SW480 (cell line): ENCODE measurements around the gene HAGH.
"Not testable (repeated sequence)": the region's sequence is repeated elsewhere in the genome, so short reads cannot be mapped to it uniquely, and the experiment has no call there.

Source experiments
- DNase-seq: peaks from one replicate; pipeline ENCODE4 v3.0.0-alpha.2; 2016; ENCODE audit warnings: low spot score

HAGH gene

DNA sequence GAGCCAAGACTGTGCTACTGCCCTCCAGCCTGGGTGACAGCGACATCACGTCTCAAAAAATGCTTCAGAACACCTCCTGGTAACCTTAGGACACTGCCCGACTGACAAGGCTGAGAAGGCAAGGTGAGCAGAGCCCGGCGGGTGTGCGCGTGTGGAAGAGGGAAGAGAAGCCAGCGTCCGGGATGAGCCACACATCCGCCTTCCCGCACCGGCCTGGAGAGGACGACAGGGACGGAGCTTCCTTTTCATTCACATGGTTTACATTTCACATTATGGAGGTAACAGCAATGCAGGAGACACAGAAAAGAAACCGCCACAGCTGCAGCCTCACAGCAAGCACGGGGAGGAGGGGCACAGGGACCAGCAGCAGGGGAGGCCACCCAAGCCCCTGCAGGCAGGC is 16.5 kb downstream of the HAGH start:
- DNase-seq, result no peak

DNA sequence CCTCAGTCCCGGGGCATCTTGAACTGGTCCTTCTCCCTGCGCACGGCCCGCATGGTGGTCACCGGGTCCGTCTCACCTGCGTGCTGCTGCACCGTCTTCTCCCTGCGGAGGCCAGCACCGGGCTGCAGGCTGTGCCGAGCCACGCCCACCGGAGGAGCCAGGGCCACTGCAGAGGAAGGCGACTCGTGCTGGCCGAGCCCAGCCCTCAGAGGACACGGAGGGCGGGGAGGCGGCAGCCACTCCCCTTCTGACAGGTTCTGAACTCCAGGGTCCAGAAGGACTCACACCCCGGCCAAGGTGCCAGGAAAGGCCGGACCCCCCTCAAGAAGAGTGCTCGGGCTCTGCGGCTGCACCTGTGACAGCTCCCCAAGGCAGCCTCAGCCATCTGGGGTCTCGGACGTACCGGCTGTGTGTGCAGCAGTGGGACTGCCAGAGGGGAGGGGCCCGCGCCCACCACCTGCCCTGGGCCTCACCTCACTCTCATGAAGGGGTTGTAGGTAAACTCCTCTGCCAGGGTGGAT is 17.3 kb downstream of the HAGH start:
- no peak for DNase-seq

DNA sequence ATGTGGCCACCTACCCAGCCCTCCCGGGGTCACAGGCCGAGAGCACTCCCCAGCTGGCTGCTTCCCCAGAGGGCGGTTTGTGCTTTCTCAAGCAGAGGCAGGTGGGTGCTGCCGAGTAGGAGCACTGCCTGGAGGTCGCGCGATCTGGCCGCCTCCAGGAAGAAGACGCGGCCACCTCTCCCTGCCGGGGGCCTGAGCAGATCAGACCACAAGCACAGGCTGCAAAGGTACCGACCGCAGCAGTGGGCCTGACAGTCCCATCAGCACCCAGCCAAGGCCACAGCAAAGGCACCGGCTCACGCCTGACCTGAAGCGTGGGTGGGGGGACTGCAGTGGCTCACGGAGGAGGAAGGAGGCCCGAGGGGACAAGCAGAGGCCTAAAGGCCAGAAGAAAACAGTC is 17.9 kb downstream of the HAGH start:
- no peak for DNase-seq

DNA sequence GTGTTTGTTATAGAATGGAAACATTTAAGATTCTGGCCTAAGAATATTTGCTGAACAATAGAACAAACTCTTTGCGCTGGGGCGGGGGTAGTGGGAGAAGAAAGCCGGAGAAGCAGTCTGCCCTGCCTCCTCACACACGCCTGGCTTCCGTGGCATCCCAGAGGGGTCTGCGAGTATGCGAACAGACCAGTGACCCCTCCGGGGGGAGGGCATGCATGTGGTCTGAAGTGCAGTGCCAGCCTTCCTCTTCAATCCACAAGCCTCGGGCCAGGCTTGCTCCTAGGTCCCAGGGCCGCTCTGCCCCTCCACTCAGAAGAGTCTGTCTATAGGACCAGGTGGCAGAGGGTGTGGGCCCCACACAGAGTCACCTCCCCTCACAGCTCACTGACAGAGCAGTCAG is 19.0 kb downstream of the HAGH start:
- no peak for DNase-seq

DNA sequence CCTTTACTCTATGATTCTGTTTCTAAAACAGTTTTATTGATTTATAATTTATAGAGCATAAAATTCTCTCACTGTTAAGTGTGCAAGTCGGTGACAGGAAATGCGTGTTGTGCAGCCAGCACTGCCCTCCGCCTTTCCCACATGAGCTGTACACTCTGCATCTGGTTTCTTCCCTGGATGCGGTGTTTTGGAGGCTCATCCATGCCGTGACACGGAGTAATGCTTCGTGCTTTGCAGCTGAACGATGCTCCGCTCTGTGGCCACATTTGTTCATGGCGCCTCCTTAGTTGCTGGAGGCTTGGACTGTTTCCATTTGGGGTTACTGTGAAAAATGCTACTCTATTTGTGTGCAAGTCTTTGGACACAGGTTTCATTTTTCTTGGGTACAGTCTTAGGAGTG is 25.9 kb downstream of the HAGH start:
- DNase-seq, result no peak

DNA sequence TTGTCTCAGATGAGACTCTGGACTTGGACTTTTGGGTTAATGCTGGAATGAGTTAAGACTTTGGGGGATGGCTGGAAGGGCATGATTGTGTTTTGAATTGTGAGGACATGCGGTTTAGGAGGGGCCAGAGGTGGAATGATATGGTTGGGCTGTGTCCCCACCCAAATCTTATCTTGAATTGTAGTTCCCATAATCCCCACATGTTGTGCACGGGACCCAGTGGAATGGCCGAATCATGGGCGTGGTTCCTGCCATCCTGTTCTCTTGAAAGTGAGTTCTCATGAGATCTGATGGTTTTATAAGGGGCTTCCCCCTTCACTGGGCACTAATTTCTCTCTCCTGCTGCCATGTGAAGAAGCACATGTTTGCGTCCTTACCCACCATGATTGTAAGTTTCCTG is 27.4 kb downstream of the HAGH start:
- DNase-seq, result not testable (repeated sequence)

DNA sequence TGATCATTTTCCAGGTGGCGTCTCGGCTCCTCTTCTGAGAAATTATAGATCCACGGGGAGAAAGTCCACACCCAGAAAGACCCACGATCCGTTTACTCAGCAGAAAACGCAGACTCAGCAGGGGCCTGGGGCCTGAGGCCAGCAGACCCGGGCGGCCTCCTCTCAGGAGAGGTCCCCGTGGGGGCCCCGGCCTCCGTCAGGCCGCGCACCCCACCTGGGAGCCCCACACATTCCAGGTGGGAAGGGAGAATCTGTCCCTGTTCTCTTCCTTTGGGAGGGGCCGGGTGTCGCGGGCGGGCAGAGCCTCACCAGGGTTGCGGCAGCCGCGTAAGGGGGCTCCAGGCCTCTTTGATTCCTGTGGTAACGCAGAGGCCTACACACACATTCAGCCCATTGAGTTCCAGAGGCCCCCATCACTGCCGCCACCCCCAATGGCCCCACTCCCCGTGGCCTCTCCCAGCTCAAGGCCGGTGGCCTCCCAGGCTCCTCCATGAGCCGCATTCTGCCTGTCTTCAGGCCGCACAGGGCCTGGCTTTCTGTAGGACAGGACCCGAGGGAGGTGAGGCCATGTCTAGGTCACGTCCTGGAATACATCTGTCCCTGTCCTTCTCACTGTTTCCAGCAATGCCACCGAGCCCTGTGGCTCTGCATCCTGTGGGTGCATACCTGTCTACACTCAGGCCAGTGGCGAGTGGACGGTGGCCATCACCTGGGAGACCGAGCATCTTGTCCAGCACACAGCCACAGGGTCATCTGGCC is 31.5 kb downstream of the HAGH start:
- DNase-seq, result no peak

DNA sequence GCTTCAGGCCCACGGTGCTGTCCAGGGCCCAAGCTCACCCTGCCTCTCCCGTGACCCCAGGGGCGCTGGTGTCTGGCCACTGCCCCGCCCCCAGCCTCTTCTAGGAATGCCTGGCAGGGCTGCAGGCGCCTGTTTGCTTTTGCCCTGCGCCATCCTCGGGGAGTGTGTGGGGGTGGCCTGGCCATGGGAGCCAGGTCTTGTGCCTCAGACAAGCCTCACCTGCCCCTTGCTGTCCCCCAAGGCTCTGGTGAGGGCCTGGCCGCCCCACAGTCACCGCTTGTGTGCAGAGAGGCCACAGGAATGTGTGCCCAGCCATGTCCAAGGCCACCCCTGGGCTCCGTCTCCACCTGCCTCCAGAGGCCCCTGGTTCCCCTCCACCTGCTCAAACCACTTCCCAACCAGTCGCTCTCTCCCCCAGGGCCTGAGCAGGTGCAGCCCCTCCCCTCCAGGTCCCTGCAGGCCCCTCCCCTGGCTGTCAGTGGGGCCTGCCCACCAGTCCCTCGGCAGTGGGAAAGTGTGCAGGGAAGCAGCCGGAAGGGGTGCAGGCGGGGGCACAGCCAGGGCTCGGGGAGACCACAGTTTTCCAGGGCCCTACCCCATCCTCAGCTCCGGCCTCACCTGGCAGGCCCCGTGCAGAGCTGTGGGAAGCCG is 32.3 kb downstream of the HAGH start:
- no peak for DNase-seq

DNA sequence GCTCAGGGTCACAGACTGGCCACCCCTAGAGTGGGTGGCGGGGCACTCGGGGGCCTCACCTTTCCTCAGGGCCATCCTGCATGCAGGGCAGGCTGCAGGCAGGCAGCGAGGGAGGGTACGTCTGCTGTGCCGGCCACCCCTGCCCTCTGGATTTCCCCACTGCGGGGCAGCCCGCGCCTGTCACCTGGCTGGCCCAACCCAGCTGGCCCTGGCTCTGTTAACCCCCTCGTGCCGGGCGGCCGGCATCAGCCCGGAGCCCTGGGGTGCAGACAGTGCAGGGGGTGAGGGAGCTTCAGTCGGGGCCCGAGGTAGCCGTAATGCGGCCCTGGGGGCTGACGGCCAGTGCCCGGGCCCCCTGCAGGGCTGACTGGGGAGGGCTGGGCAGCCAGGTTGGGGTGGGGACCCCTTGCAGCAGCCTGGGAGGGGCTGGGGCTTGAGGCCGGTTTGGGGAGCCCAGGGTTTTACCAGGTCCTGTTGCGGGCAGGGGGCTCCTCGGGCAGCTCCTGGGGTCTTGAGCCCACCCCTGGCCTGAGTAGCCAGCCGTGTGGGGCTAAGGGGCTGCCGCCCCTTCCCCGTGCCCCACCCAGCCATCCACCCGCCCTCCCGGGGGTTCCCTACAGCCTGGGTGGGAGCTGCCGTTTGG is 32.9 kb downstream of the HAGH start, which contains the start of gene IGFALS:
Gene IGFALS (minus strand): TSS at position 128 of the 643 bp plus-strand sequence. CDS start 53 bp downstream, at position 75.
- DNase-seq, result no peak

DNA sequence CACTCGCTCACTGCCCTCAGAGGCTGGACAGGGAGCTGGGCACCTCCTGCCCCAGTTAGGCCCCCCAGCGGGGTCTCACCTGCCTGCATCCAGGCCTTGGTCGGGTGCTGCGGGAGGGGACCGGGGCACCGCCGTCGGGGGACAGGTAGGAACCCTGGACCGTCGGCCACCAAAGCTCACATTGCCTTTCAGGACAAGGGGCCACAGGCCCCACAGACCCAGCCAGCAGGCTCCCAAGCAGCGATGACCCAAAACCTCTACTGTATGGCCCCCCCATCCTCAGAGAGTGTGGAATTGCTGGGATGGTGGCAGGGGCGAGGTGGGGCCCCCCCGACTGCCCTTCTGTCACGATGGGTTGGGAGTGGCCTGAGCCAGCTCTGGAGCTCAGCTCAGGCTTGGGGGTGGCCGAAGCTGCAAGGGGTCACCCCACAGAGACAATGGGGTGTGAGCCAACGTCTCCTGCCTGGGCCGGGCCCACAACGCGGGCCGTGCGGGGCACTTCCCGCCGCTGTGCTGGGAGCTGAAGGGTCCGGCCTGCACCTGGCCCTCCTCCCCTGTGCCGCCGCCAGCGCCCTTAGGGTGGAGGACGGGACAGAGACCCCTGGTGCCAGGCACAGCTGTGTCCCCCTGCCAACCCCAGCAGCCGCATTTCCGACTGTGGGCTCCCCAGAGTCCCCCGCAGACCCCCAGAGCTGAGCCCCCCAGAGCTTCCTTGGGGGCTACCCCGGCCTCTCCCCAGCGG is 33.6 kb downstream of the HAGH start:
- DNase-seq, result no peak

DNA sequence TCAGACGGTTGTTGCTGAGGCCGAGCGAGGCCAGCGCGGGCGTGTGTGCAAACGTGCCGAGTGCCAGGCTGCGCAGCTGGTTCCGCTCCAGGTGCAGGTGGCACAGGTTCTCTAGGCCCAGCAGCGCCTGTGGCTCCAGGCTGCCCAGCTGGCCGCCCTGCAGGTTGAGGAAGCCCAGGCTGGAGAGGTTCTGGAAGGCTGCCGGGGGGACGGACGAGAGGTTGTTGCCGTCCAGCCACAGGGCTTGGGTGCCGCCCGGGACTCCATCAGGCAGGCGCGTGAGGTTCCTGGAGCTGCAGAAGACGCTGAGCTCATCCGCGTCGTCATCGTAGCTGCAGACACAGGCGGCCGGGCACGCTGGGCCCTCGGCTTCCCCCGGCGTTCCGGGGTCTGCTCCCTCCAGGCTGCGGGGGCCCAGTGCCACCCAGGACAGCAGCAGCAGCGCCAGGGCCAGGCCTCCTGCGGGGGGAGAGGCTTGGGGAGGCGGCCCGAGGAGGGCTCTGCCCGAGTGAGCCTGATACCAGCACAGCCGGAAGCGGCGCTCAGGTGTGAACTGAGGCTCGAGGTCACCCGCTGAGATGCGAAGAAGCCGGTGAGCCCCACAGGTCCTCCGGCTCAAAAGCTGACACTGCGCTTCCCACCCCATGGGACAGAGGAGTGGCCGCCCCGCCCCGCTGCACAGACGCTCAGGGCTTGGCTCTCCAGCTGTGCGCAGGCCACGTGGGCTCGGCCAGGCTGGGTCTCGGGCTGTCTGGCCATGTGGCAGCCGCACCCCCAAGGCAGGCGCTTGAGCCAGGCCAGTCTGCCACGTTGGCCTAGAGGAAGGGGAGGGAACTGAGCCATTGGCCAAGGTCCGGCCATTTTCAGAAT is 34.4 kb downstream of the HAGH start:
- no peak for DNase-seq

DNA sequence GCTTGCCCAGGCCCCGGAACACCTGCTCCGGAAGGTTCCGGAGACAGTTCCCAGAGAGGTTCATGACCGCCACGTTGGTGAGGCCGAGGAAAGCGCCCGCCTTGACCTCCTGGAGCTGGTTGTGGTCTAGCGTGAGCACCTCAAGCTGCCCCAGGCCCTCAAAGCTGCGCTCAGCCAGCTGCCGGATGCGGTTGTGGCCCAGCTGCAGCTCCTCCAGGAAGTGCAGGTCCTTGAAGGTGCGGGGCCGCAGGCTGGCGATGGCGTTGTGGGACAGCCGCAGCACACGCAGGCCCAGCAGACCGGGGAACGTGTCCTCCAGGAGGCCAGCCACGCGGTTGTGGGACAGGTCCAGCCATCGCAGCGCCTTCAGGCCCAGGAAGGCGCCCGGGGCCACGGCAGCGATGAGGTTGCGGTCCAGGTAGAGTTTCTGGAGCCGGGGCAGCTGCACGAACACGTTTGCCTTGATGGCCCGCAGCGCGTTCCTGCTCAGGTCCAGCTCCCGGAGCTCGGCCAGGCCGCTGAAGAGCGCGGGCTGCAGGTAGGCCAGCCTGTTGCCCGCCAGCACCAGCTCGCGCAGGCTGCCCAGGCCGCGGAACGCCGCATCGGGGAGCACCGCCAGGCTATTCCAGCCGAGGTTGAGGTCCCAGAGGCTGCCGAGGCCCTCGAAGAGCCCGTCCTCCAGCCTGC is 35.2 kb downstream of the HAGH start:
- no peak for DNase-seq

DNA sequence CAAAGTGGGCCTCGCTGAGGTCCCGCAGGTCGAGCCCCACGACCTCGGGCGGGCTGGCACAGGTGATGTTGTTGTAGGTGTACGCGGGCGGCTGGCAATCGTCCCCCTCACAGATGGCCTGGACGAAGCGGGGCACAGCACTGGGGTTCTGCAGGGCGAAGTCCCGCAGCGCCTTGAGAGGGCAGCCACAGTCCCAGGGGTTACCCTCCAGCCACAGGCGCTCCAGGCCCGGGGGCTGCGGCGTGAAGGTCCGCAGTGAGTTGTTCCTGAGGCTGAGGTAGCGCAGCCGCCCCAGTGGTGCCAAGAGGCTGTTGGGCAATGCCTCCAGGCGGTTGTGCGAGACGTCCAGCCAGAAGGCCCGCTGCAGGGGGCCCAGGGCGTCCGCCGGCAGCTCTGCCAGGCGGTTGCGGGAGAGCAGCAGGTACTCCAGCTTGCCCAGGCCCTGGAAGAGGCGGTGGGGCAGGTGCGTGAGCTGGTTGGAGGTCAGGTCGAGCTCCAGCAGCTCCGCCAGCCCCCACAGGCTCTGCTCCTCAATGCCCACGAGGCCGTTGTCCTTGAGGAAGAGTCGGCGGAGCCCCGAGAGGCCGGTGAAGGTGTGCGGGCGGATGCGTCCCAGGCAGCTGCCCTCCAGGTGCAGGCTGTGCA is 35.9 kb downstream of the HAGH start:
- no peak for DNase-seq

DNA sequence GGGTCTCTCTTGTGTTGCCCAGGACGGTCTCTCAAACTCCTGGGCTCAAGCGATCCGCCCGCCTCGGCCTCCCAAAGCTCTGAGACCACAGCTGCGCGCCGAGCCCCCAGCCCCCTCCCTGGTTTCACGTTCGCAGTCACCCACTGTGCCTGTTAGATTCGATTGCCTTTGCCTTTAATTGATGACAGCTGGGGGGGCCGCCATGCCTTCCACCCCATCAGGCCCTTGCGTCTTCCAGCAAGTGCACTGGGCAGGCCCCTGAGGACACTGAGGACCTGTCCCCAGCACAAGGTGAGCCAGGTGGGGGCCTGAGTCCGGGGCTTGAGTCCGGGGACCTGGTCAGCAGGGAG is 36.4 kb downstream of the HAGH start:
- no peak for DNase-seq

DNA sequence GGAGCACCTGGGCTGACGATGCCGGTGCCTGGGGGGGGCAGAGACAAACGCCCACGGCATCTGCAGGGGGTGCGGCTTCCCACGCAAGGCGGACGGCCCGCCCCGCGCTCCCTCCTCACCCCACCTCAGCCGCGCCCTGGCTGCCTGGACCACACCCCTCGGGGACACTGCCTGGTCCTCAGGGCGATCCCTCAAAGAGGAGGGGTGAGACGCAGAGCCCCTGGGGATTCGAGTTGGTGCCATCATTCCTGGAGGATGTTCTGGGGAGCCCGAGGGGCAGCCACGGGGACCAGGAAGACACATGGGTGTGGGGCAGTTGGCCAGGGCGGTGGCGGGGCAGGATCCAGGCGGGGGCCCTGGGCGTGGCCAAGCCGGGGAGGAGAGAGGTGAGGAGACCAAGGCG is 37.0 kb downstream of the HAGH start:
- DNase-seq, result no peak

DNA sequence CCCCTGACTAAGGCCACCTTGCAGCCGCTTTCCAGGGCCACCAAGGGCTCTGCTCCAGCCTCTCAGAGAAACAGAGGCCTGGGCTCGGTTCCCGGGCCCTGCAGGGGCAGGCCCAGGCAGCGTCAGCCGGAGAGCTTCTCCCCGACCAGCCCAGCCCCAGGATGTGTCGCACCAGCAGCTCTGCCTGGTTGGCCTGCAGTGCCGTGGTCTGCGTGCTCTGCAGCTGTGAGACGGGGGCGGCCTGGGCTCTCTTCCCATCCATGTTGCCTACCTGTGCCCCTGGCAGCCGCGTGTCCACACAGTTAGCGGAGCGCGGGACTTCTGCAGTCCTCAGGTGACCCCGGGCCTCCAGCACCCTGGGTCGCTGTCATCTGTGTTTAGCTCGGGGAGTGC is 37.9 kb downstream of the HAGH start:
- DNase-seq, result no peak

DNA sequence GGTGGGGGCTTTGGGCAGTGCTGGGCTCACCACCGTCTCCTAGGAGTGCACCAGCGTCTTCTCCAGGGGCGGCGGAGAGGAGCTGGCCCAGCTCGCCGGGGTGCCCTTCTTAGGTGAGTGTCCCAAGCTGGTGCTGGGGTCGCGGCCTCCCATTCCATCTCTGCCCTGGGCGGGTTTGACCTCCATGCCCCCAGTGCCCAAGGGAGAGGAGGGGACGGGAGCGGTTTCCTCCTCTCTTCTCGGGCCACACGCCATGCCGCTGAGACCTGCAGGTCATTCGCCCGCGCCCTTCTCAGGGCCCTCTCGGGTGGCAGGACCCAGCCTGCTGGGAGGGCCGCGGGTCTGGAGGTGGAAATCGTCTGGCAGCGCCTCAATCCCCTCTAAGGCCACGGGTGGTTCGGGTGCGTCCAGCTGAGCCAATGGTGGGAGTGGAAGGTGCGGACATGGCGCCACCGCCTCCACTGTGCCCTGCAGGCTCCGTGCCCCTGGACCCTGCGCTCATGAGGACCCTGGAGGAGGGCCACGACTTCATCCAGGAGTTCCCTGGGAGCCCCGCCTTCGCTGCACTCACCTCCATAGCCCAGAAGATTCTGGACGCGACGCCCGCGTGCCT is 38.4 kb downstream of the HAGH start:
- DNase-seq, result no peak

DNA sequence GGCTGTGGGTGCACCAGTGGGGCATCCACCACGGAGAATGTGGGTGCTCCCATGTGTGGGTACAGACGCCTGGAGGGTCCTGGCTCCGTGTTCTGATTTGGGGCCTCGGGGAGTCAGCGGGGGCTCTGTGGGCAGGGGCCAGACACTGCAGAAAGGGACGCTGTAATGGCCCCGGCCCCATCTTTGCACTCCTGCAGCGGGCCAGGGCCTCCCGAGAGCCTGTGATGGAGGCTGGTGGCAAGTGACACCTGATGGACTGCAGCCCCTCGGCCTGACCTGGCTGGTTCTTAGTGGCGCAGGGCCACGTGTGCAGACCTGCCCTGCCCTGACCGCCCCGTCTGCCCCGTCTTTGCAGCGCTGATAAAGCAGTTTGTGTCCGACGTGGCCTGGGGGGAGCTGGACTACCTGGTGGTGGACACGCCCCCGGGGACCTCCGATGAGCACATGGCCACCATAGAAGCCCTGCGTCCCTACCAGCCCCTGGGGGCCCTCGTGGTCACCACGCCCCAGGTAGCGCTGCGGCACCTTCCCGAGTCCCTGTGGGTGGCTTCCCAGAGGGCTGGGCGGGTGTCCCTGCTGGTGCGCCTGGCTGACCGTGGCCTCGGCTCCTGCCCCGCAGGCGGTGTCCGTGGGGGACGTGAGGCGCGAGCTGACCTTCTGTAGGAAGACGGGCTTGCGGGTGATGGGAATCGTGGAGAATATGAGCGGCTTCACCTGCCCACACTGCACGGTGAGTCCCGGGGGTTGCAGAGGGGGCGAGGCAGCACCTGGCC is 39.1 kb downstream of the HAGH start:
- no peak for DNase-seq

DNA sequence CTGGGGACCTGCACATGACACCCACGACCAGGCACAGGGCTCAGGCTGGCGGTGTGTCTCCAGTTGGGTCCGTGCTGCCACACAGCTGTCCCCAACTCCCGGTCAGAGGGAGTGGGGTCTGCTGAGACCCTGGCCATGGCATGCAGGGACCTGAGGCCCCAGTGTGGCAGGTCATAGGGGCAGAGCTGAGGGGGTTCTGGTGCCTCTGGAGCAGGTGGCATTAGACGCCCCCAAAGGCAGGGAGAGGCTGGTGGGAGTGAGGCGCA is 39.6 kb downstream of the HAGH start:
- no peak for DNase-seq
